ENCODE results near the gene PKMYT1. TPM values are rescaled to one million over a fixed set of nuclear protein-coding genes. Genes with fewer than 3 reads are reported as not detected.

Gene PKMYT1
- polyA plus RNA-seq, 2 of the 4 experiments (the other 2 are of a cell fraction) = 10.5 to 50.5 TPM

- ATAC-seq (peak in 1 of 2 experiments; percentile 69; a peak in 3 of 6 replicates), DNase-seq (ENCODE audit: low read depth in 1 of 2, low spot score in 1 of 2) (no peak), FAIRE-seq (no peak)
- peak overlapping the region; percentile 100 for H3K4me2 ChIP-seq
- peaks cover 15% of the 10 kb centered on the region; the same call in 2 of the 3 replicates for H3K4me1 ChIP-seq
- no peaks in the 10 kb centered on the region for H3K9me3 ChIP-seq
- CTCF ChIA-PET = interaction anchor here (0.6 to 14.8 kb wide), 21 partner anchors 8 to 1278 kb away, joined by 3 to 214 read pairs (median 4); partner anchors contain the start of genes CLDN6, HCFC1R1, THOC6 and TNFRSF12A
- peak overlapping the region; percentile 76 to 87; a peak in 5 of 6 replicates for H3K27ac ChIP-seq
- 3% methylated on average over 7 of the region's 67 CpGs for WGBS (ENCODE audit: missing lambda C conversion rate)
- H3K4me3 ChIP-seq = peak overlapping the region; percentile 65
- POLR2A ChIA-PET = interaction anchor here (1.7 to 9.6 kb wide), 2 partner anchors 17 to 24 kb away, joined by 7 to 107 read pairs; partner anchors contain the start of genes HCFC1R1, THOC6 and TNFRSF12A
- TF ChIP-seq USF2 (IDR thresholded peaks at IDR 0.05) = no peak
- no peak for TF ChIP-seq TP53 (CRISPR knock-in tag; IDR thresholded peaks at IDR 0.05)
- TF ChIP-seq KDM5A (IDR thresholded peaks at IDR 0.05) = no peak
- no peak for TF ChIP-seq POLR2AphosphoS2 (conservative IDR thresholded peaks at IDR 0.05; ENCODE audit: low read length)
- no peak for TF ChIP-seq FOXS1 (CRISPR knock-in tag; IDR thresholded peaks at IDR 0.05)
- TF ChIP-seq CTCF (IDR thresholded peaks at IDR 0.05) = no peak
- TF ChIP-seq MAFK (IDR thresholded peaks at IDR 0.05; ENCODE audit: partially characterized antibody) = no peak
- no peak for TF ChIP-seq HOXB5 (CRISPR knock-in tag; IDR thresholded peaks at IDR 0.05)
- TF ChIP-seq RAD21 (conservative IDR thresholded peaks at IDR 0.05 in 1 of 2, IDR thresholded peaks at IDR 0.05 in 1 of 2) = no peak
- no peak for TF ChIP-seq HOXA7 (CRISPR knock-in tag; IDR thresholded peaks at IDR 0.05)
- no peak for TF ChIP-seq BHLHE40 (IDR thresholded peaks at IDR 0.05; ENCODE audit: low read depth, low read length)
- no peak for TF ChIP-seq RNF2 (IDR thresholded peaks at IDR 0.05; ENCODE audit: borderline replicate concordance, low read depth)
Measured at GRCh38 chr16:3004319-3004718, 24.1 kb upstream of the PKMYT1 start.

- peaks cover 15% of the 10 kb centered on the region; the same call in 2 of the 3 replicates for H3K4me1 ChIP-seq
- peak overlapping the region; percentile 76 to 87; a peak in 5 of 6 replicates for H3K27ac ChIP-seq
- POLR2A ChIA-PET = interaction anchor here (1.7 to 9.6 kb wide), 2 partner anchors 18 to 25 kb away, joined by 7 to 107 read pairs; partner anchors contain the start of genes HCFC1R1, THOC6 and TNFRSF12A
- H3K4me2 ChIP-seq = peak overlapping the region; percentile 100
- ATAC-seq (peak; percentile 96 to 98), FAIRE-seq (peak; percentile 88), DNase-seq (ENCODE audit: low read depth in 1 of 2, low spot score in 1 of 2) (peak; percentile 99 to 100)
- peak overlapping the region; percentile 65 for H3K4me3 ChIP-seq
- CTCF ChIA-PET = interaction anchor here (0.6 to 14.8 kb wide), 25 partner anchors 8 to 1278 kb away, joined by 3 to 214 read pairs (median 4); partner anchors contain the start of genes CLDN6, HCFC1R1, THOC6 and TNFRSF12A
- H3K9me3 ChIP-seq = no peaks in the 10 kb centered on the region
- WGBS (ENCODE audit: missing lambda C conversion rate) = 9% methylated on average over 42 of the region's 58 CpGs
- no peak for TF ChIP-seq HOXB13 (CRISPR knock-in tag; IDR thresholded peaks at IDR 0.05; ENCODE audit: low read depth)
- no peak for TF ChIP-seq ELK1 (IDR thresholded peaks at IDR 0.05; ENCODE audit: low read depth, low read length)
- peak; percentile 76 for TF ChIP-seq PBX3 (IDR thresholded peaks at IDR 0.05)
- no peak for TF ChIP-seq FOSB (CRISPR knock-in tag; IDR thresholded peaks at IDR 0.05)
- no peak for TF ChIP-seq EHMT2 (IDR thresholded peaks at IDR 0.05; ENCODE audit: low read depth)
- TF ChIP-seq TP53 (CRISPR knock-in tag; IDR thresholded peaks at IDR 0.05) = no peak
- no peak for TF ChIP-seq BHLHE40 (IDR thresholded peaks at IDR 0.05; ENCODE audit: low read depth, low read length)
- no peak for TF ChIP-seq CBX2 (IDR thresholded peaks at IDR 0.05; ENCODE audit: borderline replicate concordance, low read depth)
- TF ChIP-seq MYC (IDR thresholded peaks at IDR 0.05; ENCODE audit: borderline replicate concordance, low read length) = no peak
- no peak for TF ChIP-seq ZFP36 (IDR thresholded peaks at IDR 0.05; ENCODE audit: borderline replicate concordance, partially characterized antibody)
- no peak for TF ChIP-seq FOSL2 (IDR thresholded peaks at IDR 0.05)
- no peak for TF ChIP-seq FOSL2 (CRISPR knock-in tag; IDR thresholded peaks at IDR 0.05)
- peak; percentile 62 for TF ChIP-seq SMC3 (IDR thresholded peaks at IDR 0.05)
- peak; percentile 43; the same call in 1 of the 2 replicates for TF ChIP-seq USF2 (IDR thresholded peaks at IDR 0.05)
- TF ChIP-seq NPAS2 (CRISPR knock-in tag; IDR thresholded peaks at IDR 0.05; ENCODE audit: borderline replicate concordance) = no peak
- TF ChIP-seq HMGXB4 (CRISPR knock-in tag; IDR thresholded peaks at IDR 0.05; ENCODE audit: borderline replicate concordance) = no peak
- TF ChIP-seq POLR2A (IDR thresholded peaks at IDR 0.05; ENCODE audit: low read length) = 0 out of 2 replicates have a peak, but pooled peaks have one; percentile 26
- TF ChIP-seq RAD21 (conservative IDR thresholded peaks at IDR 0.05 in 1 of 2, IDR thresholded peaks at IDR 0.05 in 1 of 2) = peak; percentile 74 to 85
- peak; percentile 58; the same call in 1 of the 2 replicates for TF ChIP-seq MAX (IDR thresholded peaks at IDR 0.05)
Measured at GRCh38 chr16:3003582-3004270, 23.5 kb upstream of the PKMYT1 start.

All from A549 (cell line).